HG03135 (cell line): Measurements from ENCODE around the gene CPNE2.
"Not testable (repeated sequence)": the region's sequence is repeated elsewhere in the genome, so short reads cannot be mapped to it uniquely, and the experiment has no call there.

Experiments used
- ATAC-seq: cut with Tn5 transposase; IDR thresholded peaks from one replicate; pipeline ENCODE4 v1.9.1; 2021; ENCODE audit warnings: mild to moderate bottlenecking, moderate library complexity; ENCODE audit not compliant: unreplicated experiment

The CPNE2 gene

DNA sequence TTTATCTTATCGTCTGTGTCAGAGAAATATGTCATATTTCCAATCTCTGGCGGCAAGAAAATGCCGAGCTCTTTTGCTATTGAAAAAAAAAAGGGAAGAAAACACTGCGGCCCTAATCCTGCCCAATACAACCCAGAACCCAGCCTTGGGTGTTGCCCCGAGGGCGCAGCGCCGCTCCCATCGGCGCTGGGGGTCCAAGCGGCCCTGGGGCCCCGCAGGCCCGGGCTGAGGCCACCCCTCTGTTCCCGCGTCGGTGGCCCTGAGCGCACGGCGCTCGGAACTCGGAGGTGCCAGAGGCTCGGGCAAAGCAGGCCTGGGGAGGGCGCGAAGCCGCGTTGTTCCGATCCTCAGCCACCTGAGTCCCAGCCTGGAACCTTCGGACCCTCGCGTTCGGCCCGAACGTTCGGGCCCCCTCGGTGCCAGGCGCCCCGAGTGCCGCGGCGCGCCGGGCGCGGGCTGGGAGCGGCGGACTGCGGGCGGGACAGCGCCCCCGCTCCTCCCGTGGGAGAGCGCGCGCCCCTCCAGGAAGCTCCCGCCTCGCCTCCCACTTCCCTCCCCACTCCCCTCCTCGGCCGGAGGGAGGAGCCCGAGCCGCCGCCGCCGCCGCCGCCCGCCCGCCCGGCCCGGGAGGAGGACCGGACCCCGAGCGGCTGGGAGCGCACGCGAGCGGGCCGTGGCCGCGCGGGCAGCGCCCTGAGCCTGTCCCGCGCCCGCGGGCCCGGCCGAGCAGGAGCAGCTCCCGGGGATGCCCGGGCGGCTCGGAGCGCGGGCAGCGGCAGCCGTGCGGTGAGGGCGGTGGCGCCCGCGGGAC is at the start of gene CPNE2:
Gene CPNE2, plus strand, starts transcription at position 609 of the 811 bp plus-strand sequence. CDS start 18,160 bp downstream, outside the sequence.
- peak; percentile 43 for ATAC-seq

DNA sequence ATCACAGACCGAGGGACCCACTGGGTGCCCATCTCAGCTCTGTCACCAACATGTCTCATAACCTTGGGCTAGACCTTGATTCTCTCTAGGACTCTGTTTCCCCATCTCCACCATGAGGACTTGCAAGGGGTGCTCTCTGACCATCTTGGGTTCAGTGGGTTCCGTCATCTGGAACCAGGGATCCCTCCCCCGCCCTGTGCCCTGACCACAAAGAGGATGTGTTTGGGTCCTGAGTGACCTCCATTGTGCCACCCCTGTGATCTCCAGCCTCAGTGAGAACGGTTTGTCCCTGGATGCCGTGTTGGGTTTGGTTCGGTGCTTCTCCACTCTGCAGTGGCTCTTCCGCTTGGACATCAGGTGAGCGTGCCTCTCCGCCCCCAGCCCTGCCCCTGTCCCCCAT is 49.1 kb upstream of the CPNE2 start:
- ATAC-seq, result no peak

DNA sequence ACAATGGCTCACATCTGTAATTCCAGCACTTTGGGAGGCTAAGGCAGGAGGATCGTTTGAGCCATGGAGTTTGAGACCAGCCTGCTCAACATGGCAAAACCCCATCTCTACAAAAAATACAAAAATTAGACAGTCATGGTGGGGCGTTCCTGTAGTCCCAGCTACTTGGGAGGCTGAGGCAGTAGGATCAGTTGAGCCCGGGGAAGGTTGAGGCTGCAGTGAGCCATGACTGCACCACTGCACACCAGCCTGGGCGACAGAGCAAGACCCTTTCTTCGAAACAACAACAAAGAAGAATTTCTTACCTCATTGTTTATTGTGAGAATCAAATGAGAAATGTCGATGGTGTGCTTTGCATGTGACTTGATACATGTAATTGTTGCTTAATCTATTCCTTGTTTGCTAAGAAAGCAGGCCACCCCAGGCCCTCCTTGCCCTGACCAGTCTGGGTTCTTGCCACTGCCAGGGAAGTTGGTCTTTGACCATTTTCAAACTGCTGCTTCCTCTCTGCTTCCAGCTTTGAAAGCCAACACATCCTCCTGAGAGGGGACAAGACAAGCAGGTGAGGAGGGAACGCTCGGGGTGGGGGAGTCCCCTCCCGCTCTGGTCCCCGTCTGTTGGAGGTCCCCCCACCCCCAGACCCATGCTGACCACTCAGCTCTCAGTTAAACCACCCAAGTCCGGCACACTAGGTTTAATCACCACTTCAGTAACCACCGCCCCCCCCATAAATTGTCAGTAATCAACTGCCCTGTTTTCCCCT is 47.3 kb upstream of the CPNE2 start:
- ATAC-seq, result no peak

DNA sequence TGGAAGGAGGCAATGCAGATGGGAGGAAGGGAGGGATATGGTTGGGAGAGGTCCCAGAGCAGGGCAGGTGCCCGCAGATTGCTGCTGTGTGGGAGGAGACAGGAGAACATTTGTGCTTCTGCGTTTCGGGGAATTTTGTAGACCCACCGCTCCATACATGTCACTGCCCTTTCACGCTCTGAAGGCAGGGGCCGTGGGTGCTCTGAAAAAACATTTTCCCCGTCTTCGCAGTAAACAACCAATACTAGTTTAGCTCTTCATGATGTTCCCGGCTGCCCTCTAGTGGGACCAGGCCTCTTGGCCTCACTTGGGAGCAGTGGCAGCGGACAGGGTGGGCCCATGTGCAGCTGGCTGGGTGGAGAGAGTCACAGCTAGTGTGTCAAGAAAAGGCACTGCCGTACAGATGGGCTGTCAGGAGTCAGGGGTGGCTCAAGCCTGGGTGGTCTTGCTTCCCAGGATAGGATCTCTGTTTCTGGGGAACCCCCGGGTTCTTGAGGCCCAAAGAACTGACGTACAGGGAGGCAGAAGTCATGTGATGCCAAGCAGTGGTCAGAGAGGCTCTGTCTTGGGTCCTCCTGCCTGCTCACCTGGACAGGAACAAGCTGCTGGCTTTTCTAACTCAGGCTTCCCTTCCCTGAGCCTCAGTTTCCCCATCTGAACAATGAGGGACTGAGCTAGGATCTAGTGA is 46.5 kb upstream of the CPNE2 start:
- ATAC-seq, result no peak

DNA sequence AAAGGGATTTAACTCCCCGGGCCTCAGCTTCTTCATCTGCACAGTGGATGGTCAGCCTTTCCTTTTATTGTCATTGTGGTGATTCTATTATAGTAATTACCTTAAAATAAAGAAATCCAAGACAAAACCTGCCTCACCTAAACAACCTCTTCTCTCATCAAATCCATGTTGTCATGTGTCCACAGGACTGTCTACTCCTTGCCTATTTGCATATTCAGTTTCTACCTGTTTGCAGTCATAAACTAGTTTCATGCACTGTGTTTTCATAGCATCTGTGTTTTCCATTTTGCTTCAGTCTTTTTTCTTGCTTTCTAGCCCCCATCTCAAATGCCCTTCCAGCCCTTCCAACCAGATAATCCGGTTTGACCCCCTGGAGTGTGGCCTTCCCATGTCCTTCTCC is 44.3 kb upstream of the CPNE2 start:
- no peak for ATAC-seq

DNA sequence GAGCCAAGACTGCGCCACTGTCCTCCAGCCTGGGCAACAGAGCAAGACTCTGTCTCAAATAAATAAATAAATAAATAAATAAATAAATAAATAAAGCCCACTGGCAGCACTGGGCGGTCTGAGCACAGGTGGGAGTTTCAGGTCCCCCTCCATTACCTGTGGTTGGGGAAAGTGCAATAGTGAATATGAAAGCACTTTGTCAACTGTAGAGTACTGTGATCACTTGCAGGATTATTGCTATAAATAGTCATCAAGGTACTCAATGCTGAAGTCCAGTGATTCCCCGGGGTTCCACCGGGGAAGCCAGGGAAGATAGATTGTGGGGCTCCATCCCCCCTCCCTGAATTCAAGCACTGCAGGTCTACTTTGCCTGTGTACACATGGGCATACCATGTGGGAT is 42.7 kb upstream of the CPNE2 start:
- ATAC-seq, result peak; percentile 57

DNA sequence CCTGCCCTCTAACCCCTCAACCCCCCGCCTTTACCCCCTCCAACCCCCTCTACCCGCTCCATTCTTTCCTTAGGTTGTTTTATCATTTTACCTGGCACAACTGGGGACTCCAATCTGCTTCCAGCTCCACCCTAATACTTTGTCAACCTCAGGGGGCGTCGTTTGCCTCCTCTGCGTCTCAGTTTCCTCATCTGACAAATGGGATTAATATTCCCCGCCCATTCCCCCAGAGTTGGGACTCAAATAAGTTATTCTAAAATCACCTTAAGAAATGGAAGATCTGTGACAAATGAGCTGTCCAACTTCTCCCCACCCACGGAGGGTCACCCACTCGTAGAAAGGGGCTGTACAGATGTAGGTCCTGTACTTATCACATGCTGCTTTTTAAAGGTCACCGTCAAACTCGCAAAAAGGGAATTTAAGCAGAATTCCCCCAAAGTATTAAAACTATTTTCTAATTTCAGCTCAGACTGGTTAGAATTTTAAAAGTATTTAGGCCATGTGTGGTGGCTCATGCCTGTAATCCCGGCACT is 40.6 kb upstream of the CPNE2 start:
- no peak for ATAC-seq

DNA sequence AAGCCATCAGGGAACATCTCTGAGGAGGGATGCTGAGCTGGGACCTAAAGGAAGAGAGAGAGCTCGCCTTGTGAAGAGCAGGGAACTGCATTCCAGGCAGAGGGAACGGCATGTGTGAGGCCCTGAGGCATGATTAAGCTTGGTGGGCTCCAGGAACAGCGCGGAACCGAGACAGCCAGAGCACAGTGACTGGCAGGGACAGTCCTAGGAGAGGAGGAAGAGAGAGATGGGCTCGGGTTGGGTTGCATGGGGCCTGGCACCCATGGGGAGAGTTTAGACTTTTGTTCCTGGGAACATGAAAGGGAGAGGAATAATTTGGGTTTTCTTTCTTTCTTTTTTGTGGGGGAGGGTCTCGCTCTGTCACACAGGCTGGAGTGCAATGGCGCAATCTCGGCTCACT is 39.2 kb upstream of the CPNE2 start:
- ATAC-seq, result no peak

DNA sequence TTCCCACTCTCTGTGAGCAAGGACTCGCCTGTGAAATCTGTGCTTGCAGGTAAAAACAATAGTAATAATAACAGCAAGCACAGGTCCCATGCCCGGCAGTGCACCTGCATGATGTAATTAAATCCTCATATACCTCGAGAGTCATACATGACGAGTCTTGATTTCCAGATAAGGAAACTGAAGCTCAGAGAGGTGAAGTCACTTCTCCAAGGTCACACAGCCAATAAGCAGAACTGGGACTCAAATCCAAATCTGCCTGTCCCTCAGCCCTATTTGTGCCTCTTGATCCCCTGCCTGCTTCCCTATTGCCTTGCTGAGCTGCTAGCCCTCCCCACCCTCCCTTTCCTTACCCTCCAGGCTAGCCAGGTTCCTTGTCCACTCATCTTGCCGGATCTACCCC is 38.0 kb upstream of the CPNE2 start:
- no peak for ATAC-seq

DNA sequence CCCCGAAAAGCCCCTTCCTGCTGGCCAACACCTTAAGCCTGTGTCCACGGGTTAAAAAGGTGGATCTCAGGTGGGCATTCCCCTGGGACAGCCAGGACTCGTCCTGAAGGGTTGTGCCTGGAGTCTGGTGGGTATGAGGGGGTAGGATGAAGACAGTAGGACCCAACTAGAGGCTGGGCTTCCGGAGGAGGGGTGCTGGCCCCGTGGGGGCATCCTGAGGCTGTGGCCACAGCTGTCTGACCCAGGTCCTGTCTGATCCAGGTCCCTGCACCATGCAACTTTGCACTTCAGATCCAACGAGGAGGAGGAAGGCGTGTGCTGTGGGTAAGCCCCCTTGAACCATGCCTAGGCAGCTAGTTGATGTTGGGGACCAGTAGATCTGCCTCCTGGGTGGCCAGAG is 37.6 kb upstream of the CPNE2 start:
- ATAC-seq, result no peak

DNA sequence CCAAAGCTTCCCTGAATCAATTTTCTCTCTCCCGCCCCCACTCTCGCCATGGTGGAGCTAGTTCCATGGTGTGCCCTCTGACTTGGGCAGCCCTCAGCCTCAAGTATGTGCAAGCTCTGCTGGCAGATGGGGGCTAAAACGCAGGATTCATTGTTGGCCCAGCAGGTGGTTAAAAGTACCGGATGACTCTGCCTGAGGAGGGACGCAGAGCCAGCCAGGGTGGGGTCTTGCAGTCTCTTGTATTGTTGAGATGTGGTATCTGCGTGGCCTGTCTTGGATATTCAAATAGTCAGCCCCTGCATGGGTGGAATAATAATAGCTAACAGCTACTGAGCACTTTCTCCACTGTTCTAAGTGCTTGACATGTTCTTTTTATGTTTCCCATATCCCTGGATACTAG is 36.7 kb upstream of the CPNE2 start:
- ATAC-seq, result no peak

DNA sequence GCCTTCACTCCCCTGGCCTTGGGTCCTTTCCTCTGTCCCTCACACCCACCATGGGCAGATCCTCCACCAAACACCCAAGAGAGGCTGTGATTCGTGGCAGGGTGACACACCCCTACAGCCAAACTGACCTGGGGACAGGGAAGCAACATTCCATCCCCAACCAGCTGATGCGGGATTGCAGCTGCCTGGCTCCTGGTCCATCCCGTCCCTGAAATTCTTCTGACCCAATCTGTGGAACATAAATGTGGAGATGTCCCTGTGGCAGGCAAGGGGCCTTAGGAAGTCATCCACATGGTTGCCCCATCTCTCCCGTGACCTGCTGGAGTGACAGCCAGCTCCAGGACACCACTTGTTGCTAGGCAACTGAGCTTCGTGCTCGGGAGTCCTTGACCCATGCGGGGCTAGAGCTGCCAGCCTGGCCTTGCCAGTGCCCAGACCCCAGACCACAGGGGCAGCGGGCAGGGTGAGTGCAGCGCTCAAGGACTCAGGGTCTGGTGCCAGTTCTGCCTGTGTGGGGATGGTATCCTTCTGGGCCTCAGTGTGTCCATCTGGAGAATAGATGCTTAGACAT is 34.0 kb upstream of the CPNE2 start:
- ATAC-seq, result no peak

DNA sequence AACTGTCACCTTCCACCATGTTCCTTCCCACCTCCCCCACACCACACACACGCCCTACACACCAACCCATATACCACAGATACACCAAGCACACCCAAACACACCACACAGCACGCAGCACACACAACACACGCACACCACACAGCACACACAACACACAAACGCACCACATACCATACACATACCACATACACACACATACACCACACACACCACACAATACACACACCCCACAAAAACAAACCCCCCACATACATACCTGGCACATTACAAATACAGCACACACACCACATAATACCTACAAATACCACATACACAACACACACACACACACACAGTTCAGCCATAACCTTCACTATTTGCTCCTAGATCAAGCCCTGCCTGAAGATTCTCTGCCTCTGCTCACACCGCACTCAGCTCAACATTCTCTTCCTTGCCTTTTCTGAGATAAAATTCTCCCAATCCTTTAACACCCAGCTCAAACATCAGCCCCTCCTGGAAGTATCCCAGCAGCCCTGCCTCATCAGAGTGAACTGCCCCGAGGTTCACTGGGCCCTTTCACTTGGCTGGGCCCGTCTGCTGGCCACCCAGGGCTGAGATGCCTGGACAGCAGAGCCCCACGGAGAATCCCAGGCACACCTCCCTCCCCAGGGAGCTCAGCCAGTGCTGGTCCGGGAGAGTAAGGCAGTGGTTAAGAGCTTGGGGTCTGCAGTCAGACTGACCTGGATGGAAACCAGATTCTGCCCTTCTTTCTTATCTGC is 31.9 kb upstream of the CPNE2 start:
- no peak for ATAC-seq

DNA sequence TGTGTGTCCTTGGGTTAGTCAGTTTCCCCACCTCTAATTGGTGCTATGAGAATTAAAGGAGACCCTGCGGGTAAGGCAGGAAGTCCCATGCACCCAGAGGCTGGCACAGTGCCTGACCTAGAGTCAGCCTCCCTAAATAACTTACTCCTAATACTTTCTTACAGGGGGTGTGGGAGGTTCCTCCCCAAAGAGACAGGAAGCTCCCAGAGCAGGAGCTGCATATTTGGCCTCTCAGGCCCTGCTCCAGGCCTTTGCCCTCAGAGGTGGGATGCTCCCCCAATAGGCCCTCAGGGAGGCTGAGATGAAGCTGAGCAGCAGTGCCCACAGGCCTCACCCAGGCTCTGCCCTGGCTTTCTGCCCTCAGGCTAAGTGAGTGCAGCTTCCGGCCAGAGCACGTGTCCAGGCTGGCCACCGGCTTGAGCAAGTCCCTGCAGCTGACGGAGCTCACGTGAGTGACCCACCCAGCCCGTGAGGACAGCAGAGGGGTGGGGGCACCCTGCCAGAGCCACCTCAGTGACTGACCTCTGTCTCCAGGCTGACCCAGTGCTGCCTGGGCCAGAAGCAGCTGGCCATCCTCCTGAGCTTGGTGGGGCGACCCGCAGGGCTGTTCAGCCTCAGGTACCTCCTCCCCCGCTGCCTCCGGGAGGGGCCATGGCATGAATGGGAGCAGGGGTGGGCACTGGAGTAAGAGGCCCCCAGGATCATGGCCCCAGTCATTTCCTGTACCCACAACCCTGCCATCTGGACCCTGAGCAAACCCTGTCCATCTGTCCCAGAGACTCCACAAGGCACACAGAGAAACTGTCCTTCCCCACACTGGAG is 31.1 kb upstream of the CPNE2 start:
- no peak for ATAC-seq

DNA sequence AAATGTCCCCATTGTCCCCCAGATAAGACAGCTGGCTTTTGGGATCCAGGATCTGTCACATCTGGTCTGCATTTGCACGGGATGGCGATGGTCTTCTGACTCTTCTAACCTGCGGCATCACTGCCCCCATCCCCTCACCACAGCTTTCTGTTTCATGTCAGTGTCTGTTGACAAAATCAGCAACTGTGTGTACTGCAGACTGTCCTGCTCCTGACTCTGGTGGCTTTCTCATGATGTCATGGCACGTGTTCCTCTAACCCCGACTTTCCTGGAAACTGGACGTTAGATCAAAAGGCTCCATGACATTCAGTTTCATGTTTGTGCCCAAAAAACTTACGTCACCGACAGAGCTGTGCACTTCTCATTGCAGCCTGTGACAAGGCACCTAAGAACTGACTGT is 30.1 kb upstream of the CPNE2 start:
- ATAC-seq, result no peak

DNA sequence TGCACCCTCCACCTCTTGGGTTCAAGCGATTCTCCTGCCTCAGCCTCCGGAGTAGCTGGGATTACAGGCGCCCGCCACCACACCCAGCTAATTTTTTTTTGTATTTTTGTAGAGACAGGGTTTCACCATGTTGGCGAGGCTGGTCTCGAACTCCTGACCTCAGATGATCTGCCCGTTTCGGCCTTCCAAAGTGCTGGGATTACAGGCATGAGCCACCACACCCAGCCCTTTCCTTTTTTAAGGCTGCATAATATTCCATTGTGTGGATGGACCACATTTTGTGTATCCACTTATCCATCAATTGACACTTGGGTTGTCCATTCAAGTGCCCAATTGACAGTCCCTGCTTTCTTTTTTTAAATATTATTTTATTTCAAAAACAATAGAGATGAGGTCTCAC is 29.2 kb upstream of the CPNE2 start:
- ATAC-seq, result not testable (repeated sequence)

DNA sequence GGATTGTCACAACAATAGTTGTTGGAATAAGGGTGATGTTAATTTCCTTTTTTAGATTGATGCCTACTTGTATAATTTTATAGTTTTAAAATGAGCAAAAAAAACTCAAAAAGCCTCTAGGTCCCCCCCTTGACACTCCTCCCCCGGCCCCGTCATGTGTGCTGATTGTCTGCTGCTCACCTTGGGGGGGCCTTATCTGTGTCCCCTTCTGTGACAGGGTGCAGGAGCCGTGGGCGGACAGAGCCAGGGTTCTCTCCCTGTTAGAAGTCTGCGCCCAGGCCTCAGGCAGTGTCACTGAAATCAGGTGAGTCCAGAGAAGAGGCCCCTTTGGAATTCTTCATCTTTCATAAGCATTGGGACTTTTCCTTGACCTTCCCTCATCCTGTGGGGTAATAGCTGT is 27.4 kb upstream of the CPNE2 start:
- ATAC-seq, result no peak

DNA sequence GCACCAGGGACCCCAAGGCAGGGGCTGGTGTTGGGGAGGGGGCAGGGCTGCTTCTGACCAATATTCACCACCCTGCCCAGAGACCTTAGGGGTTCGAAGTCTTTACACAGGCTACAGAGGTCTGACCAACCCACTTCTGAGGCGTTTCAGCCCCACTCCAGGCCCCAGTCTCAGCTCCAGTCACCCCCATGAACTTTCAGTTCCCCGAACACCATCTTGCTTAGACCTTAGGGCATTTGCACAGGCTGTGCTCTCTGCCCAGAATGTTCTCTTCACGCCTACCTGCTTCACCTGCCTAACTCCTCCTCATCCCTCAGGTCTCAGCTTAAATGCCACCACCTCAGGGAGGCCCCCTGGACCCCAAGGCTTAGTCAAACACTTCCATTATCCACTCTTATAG is 25.8 kb upstream of the CPNE2 start:
- ATAC-seq, result no peak

DNA sequence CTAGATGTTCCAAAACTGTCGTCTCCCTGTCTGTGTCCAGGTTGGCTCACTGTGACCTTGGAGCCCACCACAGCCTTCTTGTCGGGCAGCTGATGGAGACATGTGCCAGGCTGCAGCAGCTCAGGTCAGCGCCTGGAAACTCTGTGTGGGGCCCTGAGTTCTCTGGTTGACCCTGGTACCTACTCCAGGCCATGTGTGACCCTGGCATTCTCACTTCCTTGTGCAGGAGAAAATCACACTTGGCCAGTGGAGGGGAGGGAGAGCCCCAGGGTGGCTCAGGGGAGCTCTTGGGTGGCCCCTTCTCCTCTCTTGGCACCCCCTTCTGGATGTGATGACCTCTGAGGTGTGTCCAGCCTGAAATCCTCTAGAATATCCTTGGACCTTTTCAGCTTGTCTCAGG is 25.0 kb upstream of the CPNE2 start:
- ATAC-seq, result no peak

DNA sequence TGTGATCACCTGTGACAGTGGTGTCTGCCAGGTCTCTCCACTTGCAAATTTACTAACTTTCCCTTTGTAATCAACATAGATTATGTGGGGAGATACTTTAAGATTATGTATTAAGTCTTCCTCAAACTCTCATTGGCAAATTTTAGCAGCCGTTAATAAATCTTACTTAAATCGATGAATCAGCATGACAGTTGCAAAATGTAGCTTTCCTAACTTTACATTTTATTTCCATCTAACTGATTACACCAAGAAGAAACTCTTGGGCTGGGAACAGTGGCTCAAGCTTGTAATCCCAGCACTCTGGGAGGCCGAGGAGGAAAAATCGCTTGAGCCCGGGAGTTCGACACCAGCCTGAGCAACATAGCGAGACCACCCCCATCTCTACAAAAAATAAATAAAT is 23.3 kb upstream of the CPNE2 start:
- no peak for ATAC-seq
